Hematopoietic multipotent progenitor cell treated with erythropoietin and hydrocortisone succinate and interleukin-3 and kit ligand, for 8 days (in vitro differentiated cells): Measurements from ENCODE around the gene DPT.

Source experiments
- DNase-seq: peaks from one replicate; pipeline ENCODE4 v3.0.0-alpha.2; 2015

DPT gene

GRCh38 chr1:168697356-168698126 lies 31.5 kb downstream of the DPT start:
- DNase-seq: no peak

- DNase-seq: no peak
These were observed 32.8 kb downstream of the DPT start for GRCh38 chr1:168696125-168696760.

- no peak for DNase-seq
These were observed 35.2 kb downstream of the DPT start for GRCh38 chr1:168693872-168694238.

- DNase-seq: no peak
These were observed 35.7 kb downstream of the DPT start for GRCh38 chr1:168693197-168693871.

- no peak for DNase-seq
These were observed 36.5 kb downstream of the DPT start for GRCh38 chr1:168692472-168692871.

GRCh38 chr1:168691541-168691940 lies 37.5 kb downstream of the DPT start:
- no peak for DNase-seq

- no peak for DNase-seq
These were observed 39.0 kb downstream of the DPT start for GRCh38 chr1:168689726-168690602.

- no peak for DNase-seq
These were observed 39.7 kb downstream of the DPT start for GRCh38 chr1:168689327-168689657.

GRCh38 chr1:168688644-168689326 lies 40.2 kb downstream of the DPT start:
- no peak for DNase-seq

GRCh38 chr1:168687816-168688215 lies 41.2 kb downstream of the DPT start:
- no peak for DNase-seq

GRCh38 chr1:168686666-168687065 lies 42.3 kb downstream of the DPT start:
- no peak for DNase-seq

- DNase-seq: no peak
These were observed 45.1 kb downstream of the DPT start for GRCh38 chr1:168683871-168684270.

GRCh38 chr1:168676861-168677260 lies 52.1 kb downstream of the DPT start:
- no peak for DNase-seq

- DNase-seq: no peak
These were observed 52.8 kb downstream of the DPT start for GRCh38 chr1:168676029-168676812.

- no peak for DNase-seq
These were observed 54.9 kb downstream of the DPT start for GRCh38 chr1:168673974-168674683.

GRCh38 chr1:168672278-168672677 lies 56.7 kb downstream of the DPT start:
- DNase-seq: no peak

- no peak for DNase-seq
These were observed 57.2 kb downstream of the DPT start for GRCh38 chr1:168671782-168672181.

GRCh38 chr1:168665975-168666374 lies 63.0 kb downstream of the DPT start:
- no peak for DNase-seq

GRCh38 chr1:168664069-168664834 lies 64.8 kb downstream of the DPT start:
- no peak for DNase-seq

GRCh38 chr1:168656485-168656884 lies 72.5 kb downstream of the DPT start:
- DNase-seq: no peak
